ENCODE results near the gene GATA1. TPM values are rescaled to one million over a fixed set of nuclear protein-coding genes. Genes with fewer than 3 reads are reported as not detected.

GATA1 gene
- polyA plus RNA-seq (2013, experiment 1 of 2) = not detected
- polyA plus RNA-seq (2013, experiment 2 of 2) = not detected

GRCh38 chrX:48786341-48786800, at the start of gene GATA1:
GATA1 (plus strand) TSS chrX:48786590; CDS start chrX:48791110, 4,520 bp downstream.
- Histone ChIP-seq H3K9ac (ENCODE audit: low read depth, low read length, poor library complexity) (no peak within 1 kb of the TSS), H2BK15ac (ENCODE audit: low read length) (no peak within 1 kb of the TSS), H2BK12ac (ENCODE audit: low read length) (no peak within 1 kb of the TSS), H3K36me3 (replicated peaks in 1 of 2; ENCODE audit: control insufficient read depth in 2 of 2, insufficient read depth in 2 of 2, low read length in 2 of 2) (no peaks in the 10 kb centered on the region), H4K8ac (ENCODE audit: low read depth, low read length) (no peak within 1 kb of the TSS), H3K27me3 (ENCODE audit: control insufficient read depth in 3 of 3, insufficient read depth in 3 of 3, low read depth in 1 of 3, low read length in 3 of 3) (peaks cover 0 to 15% (median 0%) of the 10 kb centered on the region in 3 experiments), H2AFZ (ENCODE audit: low read length) (no peak within 1 kb of the TSS), H3K18ac (ENCODE audit: low read length) (no peak within 1 kb of the TSS), H3K23ac (ENCODE audit: low read depth, low read length, poor library complexity) (no peak within 1 kb of the TSS), H3K9me3 (replicated peaks in 1 of 2; ENCODE audit: control insufficient read depth in 2 of 2, insufficient read depth in 1 of 2, low read depth in 1 of 2, low read length in 2 of 2) (no peaks in the 10 kb centered on the region), H3K4me2 (ENCODE audit: insufficient read depth, low read length, poor library complexity, severe bottlenecking) (no peak within 1 kb of the TSS), H3K4me1 (ENCODE audit: control insufficient read depth in 2 of 2, insufficient read depth in 1 of 2, low read depth in 1 of 2, low read length in 2 of 2) (peaks cover 0 to 4% of the 10 kb centered on the region in 2 donors), H3K79me1 (ENCODE audit: low read depth, low read length) (no peaks in the 10 kb centered on the region), H3K4ac (ENCODE audit: low read length) (no peak within 1 kb of the TSS), H2BK120ac (ENCODE audit: low read depth, low read length) (no peak within 1 kb of the TSS), H3K27ac (replicated peaks; ENCODE audit: low read length) (no peak within 1 kb of the TSS), H4K91ac (ENCODE audit: low read depth, low read length, poor library complexity) (no peak within 1 kb of the TSS), H3K14ac (ENCODE audit: low read length) (no peak within 1 kb of the TSS), H2BK5ac (ENCODE audit: low read length) (no peak within 1 kb of the TSS), H2AK5ac (ENCODE audit: low read depth, low read length) (no peak within 1 kb of the TSS), H3K4me3 (ENCODE audit: low read length in 2 of 2) (no peak within 1 kb of the TSS)
- WGBS, 2 donors (ENCODE audit: extremely low coverage in 2 of 2, insufficient read length in 2 of 2, insufficient replicate concordance in 1 of 2) = no CpG with 5 or more reads among the region's 7 CpGs
- no peak for DNase-seq (ENCODE audit: low spot score)

- Histone ChIP-seq H4K8ac (ENCODE audit: low read depth, low read length) (no peak overlapping the region), H2BK15ac (ENCODE audit: low read length) (no peak overlapping the region), H3K9ac (ENCODE audit: low read depth, low read length, poor library complexity) (no peak overlapping the region), H3K27me3 (ENCODE audit: control insufficient read depth in 3 of 3, insufficient read depth in 3 of 3, low read depth in 1 of 3, low read length in 3 of 3) (no peaks in the 10 kb centered on the region), H3K4me2 (ENCODE audit: insufficient read depth, low read length, poor library complexity, severe bottlenecking) (peak overlapping the region; percentile 47), H4K91ac (ENCODE audit: low read depth, low read length, poor library complexity) (no peak overlapping the region), H3K27ac (replicated peaks; ENCODE audit: low read length) (no peak overlapping the region), H3K23ac (ENCODE audit: low read depth, low read length, poor library complexity) (no peak overlapping the region), H3K4me3 (ENCODE audit: low read length in 2 of 2) (peak overlapping the region in 1 of 2 donors; percentile 57), H2BK120ac (ENCODE audit: low read depth, low read length) (no peak overlapping the region), H2AFZ (ENCODE audit: low read length) (peak overlapping the region; percentile 72), H2AK5ac (ENCODE audit: low read depth, low read length) (no peak overlapping the region), H3K18ac (ENCODE audit: low read length) (no peak overlapping the region), H2BK12ac (ENCODE audit: low read length) (no peak overlapping the region), H3K14ac (ENCODE audit: low read length) (no peak overlapping the region), H3K9me3 (replicated peaks in 1 of 2; ENCODE audit: control insufficient read depth in 2 of 2, insufficient read depth in 1 of 2, low read depth in 1 of 2, low read length in 2 of 2) (no peaks in the 10 kb centered on the region), H3K4me1 (ENCODE audit: control insufficient read depth in 2 of 2, insufficient read depth in 1 of 2, low read depth in 1 of 2, low read length in 2 of 2) (no peaks in the 10 kb centered on the region), H2BK5ac (ENCODE audit: low read length) (no peak overlapping the region), H3K79me1 (ENCODE audit: low read depth, low read length) (no peaks in the 10 kb centered on the region), H3K4ac (ENCODE audit: low read length) (no peak overlapping the region), H3K36me3 (replicated peaks in 1 of 2; ENCODE audit: control insufficient read depth in 2 of 2, insufficient read depth in 2 of 2, low read length in 2 of 2) (no peaks in the 10 kb centered on the region)
- no CpG with 5 or more reads among the region's 10 CpGs for WGBS, 2 donors (ENCODE audit: extremely low coverage in 2 of 2, insufficient read length in 2 of 2, insufficient replicate concordance in 1 of 2)
- DNase-seq (ENCODE audit: low spot score) = no peak
Observed at GRCh38 chrX:48736878-48737212, 49.5 kb upstream of the GATA1 start.

GRCh38 chrX:48737213-48737938, 49.0 kb upstream of the GATA1 start:
- peak overlapping the region; percentile 57 to 82 for H3K4me3 ChIP-seq (ENCODE audit: low read length in 2 of 2)
- H3K9me3 ChIP-seq (replicated peaks in 1 of 2; ENCODE audit: control insufficient read depth in 2 of 2, insufficient read depth in 1 of 2, low read depth in 1 of 2, low read length in 2 of 2) = no peaks in the 10 kb centered on the region
- H4K91ac ChIP-seq (ENCODE audit: low read depth, low read length, poor library complexity) = no peak overlapping the region
- H3K27ac ChIP-seq (replicated peaks; ENCODE audit: low read length) = peak overlapping the region; percentile 96
- no peak overlapping the region for H3K23ac ChIP-seq (ENCODE audit: low read depth, low read length, poor library complexity)
- H3K18ac ChIP-seq (ENCODE audit: low read length) = peak overlapping the region; percentile 60
- no peak overlapping the region for H2BK12ac ChIP-seq (ENCODE audit: low read length)
- peak overlapping the region; percentile 80 for H2AFZ ChIP-seq (ENCODE audit: low read length)
- no CpG with 5 or more reads among the region's 48 CpGs for WGBS, 2 donors (ENCODE audit: extremely low coverage in 2 of 2, insufficient read length in 2 of 2, insufficient replicate concordance in 1 of 2)
- H2AK5ac ChIP-seq (ENCODE audit: low read depth, low read length) = no peak overlapping the region
- peak overlapping the region; percentile 64 for H3K9ac ChIP-seq (ENCODE audit: low read depth, low read length, poor library complexity)
- H2BK120ac ChIP-seq (ENCODE audit: low read depth, low read length) = no peak overlapping the region
- peak; percentile 89 for DNase-seq (ENCODE audit: low spot score)
- H3K4me1 ChIP-seq (ENCODE audit: control insufficient read depth in 2 of 2, insufficient read depth in 1 of 2, low read depth in 1 of 2, low read length in 2 of 2) = no peaks in the 10 kb centered on the region
- no peaks in the 10 kb centered on the region for H3K36me3 ChIP-seq (replicated peaks in 1 of 2; ENCODE audit: control insufficient read depth in 2 of 2, insufficient read depth in 2 of 2, low read length in 2 of 2)
- peak overlapping the region; percentile 53 for H3K4me2 ChIP-seq (ENCODE audit: insufficient read depth, low read length, poor library complexity, severe bottlenecking)
- no peak overlapping the region for H3K4ac ChIP-seq (ENCODE audit: low read length)
- H2BK5ac ChIP-seq (ENCODE audit: low read length) = no peak overlapping the region
- H3K27me3 ChIP-seq (ENCODE audit: control insufficient read depth in 3 of 3, insufficient read depth in 3 of 3, low read depth in 1 of 3, low read length in 3 of 3) = no peaks in the 10 kb centered on the region
- H3K79me1 ChIP-seq (ENCODE audit: low read depth, low read length) = no peaks in the 10 kb centered on the region
- no peak overlapping the region for H2BK15ac ChIP-seq (ENCODE audit: low read length)
- H3K14ac ChIP-seq (ENCODE audit: low read length) = no peak overlapping the region
- no peak overlapping the region for H4K8ac ChIP-seq (ENCODE audit: low read depth, low read length)

DNA sequence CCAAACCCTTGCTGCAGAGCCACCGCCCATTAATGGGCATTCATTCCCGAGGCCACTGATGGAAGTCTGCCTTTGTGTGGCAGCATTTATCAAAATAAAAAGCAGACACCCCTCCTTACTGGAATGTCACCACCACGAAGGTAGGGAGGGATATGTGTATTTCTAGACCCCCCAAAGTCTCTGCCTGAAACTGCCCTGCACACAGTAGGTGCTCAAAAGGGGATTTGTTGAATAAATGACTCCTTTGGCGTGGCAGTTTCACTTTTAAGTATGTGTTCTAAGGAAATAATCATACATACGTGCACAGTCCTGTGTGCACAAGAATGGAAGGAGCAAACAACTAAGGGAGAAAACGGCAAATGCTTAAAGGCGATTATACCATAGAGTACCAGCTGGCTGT, 48.5 kb upstream of the GATA1 start:
- peak overlapping the region; percentile 96 for H3K27ac ChIP-seq (replicated peaks; ENCODE audit: low read length)

More for the DNA sequence above, 48.5 kb upstream of the GATA1 start:
- Histone ChIP-seq H2BK12ac (ENCODE audit: low read length) (no peak overlapping the region), H3K23ac (ENCODE audit: low read depth, low read length, poor library complexity) (no peak overlapping the region), H2BK15ac (ENCODE audit: low read length) (no peak overlapping the region), H3K9me3 (replicated peaks in 1 of 2; ENCODE audit: control insufficient read depth in 2 of 2, insufficient read depth in 1 of 2, low read depth in 1 of 2, low read length in 2 of 2) (no peaks in the 10 kb centered on the region), H3K79me1 (ENCODE audit: low read depth, low read length) (no peaks in the 10 kb centered on the region), H2BK120ac (ENCODE audit: low read depth, low read length) (no peak overlapping the region), H2AK5ac (ENCODE audit: low read depth, low read length) (no peak overlapping the region), H4K91ac (ENCODE audit: low read depth, low read length, poor library complexity) (no peak overlapping the region), H3K27me3 (ENCODE audit: control insufficient read depth in 3 of 3, insufficient read depth in 3 of 3, low read depth in 1 of 3, low read length in 3 of 3) (no peaks in the 10 kb centered on the region), H3K4me2 (ENCODE audit: insufficient read depth, low read length, poor library complexity, severe bottlenecking) (peak overlapping the region; percentile 53), H4K8ac (ENCODE audit: low read depth, low read length) (no peak overlapping the region), H2AFZ (ENCODE audit: low read length) (peak overlapping the region; percentile 80), H3K9ac (ENCODE audit: low read depth, low read length, poor library complexity) (no peak overlapping the region), H3K36me3 (replicated peaks in 1 of 2; ENCODE audit: control insufficient read depth in 2 of 2, insufficient read depth in 2 of 2, low read length in 2 of 2) (no peaks in the 10 kb centered on the region), H3K4ac (ENCODE audit: low read length) (no peak overlapping the region), H3K4me3 (ENCODE audit: low read length in 2 of 2) (peak overlapping the region; percentile 53 to 82), H3K14ac (ENCODE audit: low read length) (no peak overlapping the region), H2BK5ac (ENCODE audit: low read length) (no peak overlapping the region), H3K18ac (ENCODE audit: low read length) (no peak overlapping the region), H3K4me1 (ENCODE audit: control insufficient read depth in 2 of 2, insufficient read depth in 1 of 2, low read depth in 1 of 2, low read length in 2 of 2) (no peaks in the 10 kb centered on the region)
- WGBS, 2 donors (ENCODE audit: extremely low coverage in 2 of 2, insufficient read length in 2 of 2, insufficient replicate concordance in 1 of 2) = no CpG with 5 or more reads among the region's 7 CpGs
- no peak for DNase-seq (ENCODE audit: low spot score)

Measured in neuronal stem cell (in vitro differentiated cells).